Measurements from ENCODE around the gene CCDC83.
"Not testable (repeated sequence)": the region's sequence is repeated elsewhere in the genome, so short reads cannot be mapped to it uniquely, and the experiment has no call there.

CCDC83 gene

DNA sequence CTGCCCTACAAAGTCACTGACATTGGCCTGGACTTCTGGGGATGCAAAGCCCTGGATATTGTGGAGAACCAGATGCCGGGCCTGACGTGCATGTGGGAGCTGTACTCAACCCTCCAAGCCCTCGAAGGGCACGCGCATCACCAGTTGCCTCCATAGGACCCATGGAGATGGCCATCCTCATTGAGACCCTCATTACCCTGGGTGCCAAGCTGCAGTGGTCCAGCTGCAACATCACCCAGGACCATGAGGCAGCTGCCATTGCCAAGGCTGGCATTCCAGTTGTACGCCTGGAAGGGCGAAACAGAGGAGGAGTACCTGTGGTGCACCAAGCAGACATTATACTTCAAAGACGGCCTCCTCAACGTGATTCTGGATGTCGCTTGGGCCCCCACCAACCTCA lies 1.9 kb downstream of the CCDC83 start:
- DNase-seq (ENCODE audit: low read depth) = no peak
- no peak for TF ChIP-seq CTCF (conservative IDR thresholded peaks at IDR 0.05; ENCODE audit: control insufficient read depth, insufficient read depth, low read depth, low read length)

DNA sequence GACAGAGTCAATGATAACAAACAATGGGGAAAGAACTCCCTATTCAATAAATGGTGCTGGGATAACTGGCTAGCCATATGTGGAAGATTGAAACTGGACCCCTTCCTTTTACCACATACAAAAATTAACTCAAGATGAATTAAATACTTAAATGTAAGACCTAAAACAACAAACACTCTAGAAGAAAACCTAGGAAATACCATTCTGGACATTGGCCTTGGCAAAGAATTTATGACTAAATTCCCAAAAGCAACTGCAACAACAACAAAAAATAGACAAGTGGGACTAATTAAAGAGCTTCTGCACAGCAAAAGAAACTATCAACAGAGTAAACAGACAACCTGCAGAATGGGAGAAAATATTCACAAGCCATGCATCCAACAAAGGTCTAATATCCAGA lies 4.4 kb downstream of the CCDC83 start:
- not testable (repeated sequence) for H3K4me3 ChIP-seq (ENCODE audit: control insufficient read depth, low read depth, low read length); DNase-seq (ENCODE audit: low read depth)

More for the DNA sequence above, 1.9 kb downstream of the CCDC83 start:
- H3K4me3 ChIP-seq (ENCODE audit: control insufficient read depth, low read depth, low read length) = no peak overlapping the region

DNA sequence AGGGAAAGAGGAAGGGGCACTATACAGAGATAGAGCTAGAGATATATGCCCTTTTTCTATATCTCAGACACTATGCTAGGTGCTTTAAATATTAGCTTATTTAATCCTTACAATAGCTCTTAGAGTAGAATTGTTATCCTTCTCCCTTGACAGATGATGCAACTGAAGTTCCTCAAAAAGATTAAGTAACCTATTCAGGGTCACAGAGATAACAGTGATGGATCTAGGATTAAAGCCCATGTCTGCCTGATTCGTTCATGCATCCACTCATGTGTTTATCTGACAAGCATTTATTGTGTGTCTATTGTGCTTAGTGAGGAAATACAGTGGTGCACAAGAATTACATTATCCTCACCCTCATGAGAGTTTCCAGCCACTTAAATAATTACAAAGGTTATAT lies 8.7 kb downstream of the CCDC83 start:
- DNase-seq (ENCODE audit: low read depth) = no peak
- no peak overlapping the region for H3K4me3 ChIP-seq (ENCODE audit: control insufficient read depth, low read depth, low read length)
- TF ChIP-seq CTCF (conservative IDR thresholded peaks at IDR 0.05; ENCODE audit: control insufficient read depth, insufficient read depth, low read depth, low read length) = no peak

GRCh38 chr11:85866137-85866827 lies 11.1 kb downstream of the CCDC83 start:
- DNase-seq (ENCODE audit: low read depth) = no peak
- H3K4me3 ChIP-seq (ENCODE audit: control insufficient read depth, low read depth, low read length) = no peak overlapping the region
- TF ChIP-seq CTCF (conservative IDR thresholded peaks at IDR 0.05; ENCODE audit: control insufficient read depth, insufficient read depth, low read depth, low read length) = no peak

DNA sequence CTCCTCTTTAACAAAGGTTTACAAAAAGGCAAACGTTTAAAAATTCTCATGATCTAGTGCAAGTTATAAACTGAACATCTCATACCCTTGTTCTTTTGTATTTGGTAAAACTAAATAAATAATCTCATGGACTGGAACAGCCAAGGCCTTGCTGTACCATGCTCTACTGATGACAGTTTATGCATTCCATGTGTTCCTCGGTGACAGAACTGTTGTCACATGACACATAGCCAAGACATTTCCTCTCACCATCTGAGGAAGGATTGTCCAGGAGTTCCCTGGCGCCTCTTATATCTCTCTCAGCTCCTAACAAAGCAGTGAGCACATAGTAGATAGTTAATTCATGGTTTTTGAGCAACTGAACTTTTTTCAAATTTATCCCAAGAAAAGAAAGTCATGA lies 12.6 kb downstream of the CCDC83 start:
- H3K4me3 ChIP-seq (ENCODE audit: control insufficient read depth, low read depth, low read length) = no peak overlapping the region
- TF ChIP-seq CTCF (conservative IDR thresholded peaks at IDR 0.05; ENCODE audit: control insufficient read depth, insufficient read depth, low read depth, low read length) = no peak
- DNase-seq (ENCODE audit: low read depth) = no peak

DNA sequence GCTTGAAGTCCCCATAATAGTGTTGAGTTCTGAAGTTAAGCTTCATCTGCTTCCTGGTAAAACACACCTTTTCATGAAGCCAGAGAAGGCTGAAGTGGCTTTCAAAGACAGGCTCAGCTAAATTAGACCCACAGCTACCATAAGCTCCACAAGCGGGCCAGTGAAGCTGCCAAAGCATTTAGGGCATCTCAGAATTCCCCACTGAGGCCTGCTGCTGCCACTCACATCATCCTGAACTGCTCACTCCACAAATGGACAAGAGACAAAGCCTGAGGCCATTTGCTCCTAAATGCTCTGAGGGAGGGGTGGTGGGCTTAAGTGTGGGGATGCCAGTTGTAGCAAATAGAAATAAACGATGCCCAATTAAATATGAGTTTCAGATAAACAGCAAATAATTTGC lies 14.6 kb downstream of the CCDC83 start:
- DNase-seq (ENCODE audit: low read depth) = no peak
- TF ChIP-seq CTCF (conservative IDR thresholded peaks at IDR 0.05; ENCODE audit: control insufficient read depth, insufficient read depth, low read depth, low read length) = no peak
- no peak overlapping the region for H3K4me3 ChIP-seq (ENCODE audit: control insufficient read depth, low read depth, low read length)

- no peak for DNase-seq (ENCODE audit: low read depth)
- no peak for TF ChIP-seq CTCF (conservative IDR thresholded peaks at IDR 0.05; ENCODE audit: control insufficient read depth, insufficient read depth, low read depth, low read length)
- H3K4me3 ChIP-seq (ENCODE audit: control insufficient read depth, low read depth, low read length) = no peak overlapping the region
Measured at GRCh38 chr11:85874265-85874664, 19.1 kb downstream of the CCDC83 start.
